ENCODE results near the gene STARD5. TPM values are rescaled to one million over a fixed set of nuclear protein-coding genes. Genes with fewer than 3 reads are reported as not detected.

The STARD5 gene
- total RNA-seq, 4 donors from 2014 or later: 2.7 to 8.0 (median 5.0) TPM

GRCh38 chr15:81303244-81304225 is 20.4 kb downstream of the STARD5 start:
- no peak for DNase-seq (ENCODE audit: low spot score)
- TF ChIP-seq CTCF (IDR thresholded peaks at IDR 0.05): no peak
- no peak for ATAC-seq (ENCODE audit: low FRiP score)

GRCh38 chr15:81302701-81303109 is 21.2 kb downstream of the STARD5 start:
- DNase-seq (ENCODE audit: low spot score) (no peak), ATAC-seq (ENCODE audit: low FRiP score) (no peak)
- TF ChIP-seq CTCF (IDR thresholded peaks at IDR 0.05): no peak

GRCh38 chr15:81301815-81302399 is 22.0 kb downstream of the STARD5 start:
- no peak for DNase-seq (ENCODE audit: low spot score)
- no peak for TF ChIP-seq CTCF (IDR thresholded peaks at IDR 0.05)
- no peak for ATAC-seq (ENCODE audit: low FRiP score)

- ATAC-seq (ENCODE audit: low FRiP score) (no peak), DNase-seq (ENCODE audit: low spot score) (no peak)
- no peak for TF ChIP-seq CTCF (IDR thresholded peaks at IDR 0.05)
Measured at GRCh38 chr15:81301385-81301784, 22.6 kb downstream of the STARD5 start.

- TF ChIP-seq CTCF (IDR thresholded peaks at IDR 0.05): no peak
- DNase-seq (ENCODE audit: low spot score): no peak
- ATAC-seq (ENCODE audit: low FRiP score): no peak
Measured at GRCh38 chr15:81299630-81300273, 24.2 kb downstream of the STARD5 start.

GRCh38 chr15:81299156-81299555 is 24.8 kb downstream of the STARD5 start:
- DNase-seq (ENCODE audit: low spot score) (no peak), ATAC-seq (ENCODE audit: low FRiP score) (no peak)
- no peak for TF ChIP-seq CTCF (IDR thresholded peaks at IDR 0.05)

Data from omental fat pad (tissue), 4 donors.